HEK293T (cell line): Measurements from ENCODE around the gene ALKBH3.

Source experiments
- BHLHE40 ChIP-seq: fragments of 450-650 bp; IDR thresholded peaks from 2 replicates; pipeline ENCODE4 v1.6.1; 2016; ENCODE audit warnings: mild to moderate bottlenecking, moderate library complexity, borderline replicate concordance
- CTBP1 ChIP-seq: fragments of 450-650 bp; IDR thresholded peaks from 2 replicates; pipeline ENCODE4 v1.6.1; 2016; ENCODE audit warnings: borderline replicate concordance
- ELF4 ChIP-seq: fragments of 450-650 bp; IDR thresholded peaks from 2 replicates; pipeline ENCODE4 v1.6.1; 2017; ENCODE audit warnings: antibody characterized with exemption
- FOXA1 ChIP-seq: fragments of 450-650 bp; IDR thresholded peaks from 2 replicates; pipeline ENCODE4 v1.6.1; 2016; ENCODE audit warnings: mild to moderate bottlenecking
- FOXK2 ChIP-seq: fragments of 450-650 bp; IDR thresholded peaks from 2 replicates; pipeline ENCODE4 v1.6.1; 2016; ENCODE audit warnings: mild to moderate bottlenecking
- FOXM1 ChIP-seq: fragments of 450-650 bp; IDR thresholded peaks from 2 replicates; pipeline ENCODE4 v1.6.1; 2017; ENCODE audit warnings: mild to moderate bottlenecking, borderline replicate concordance
- L3MBTL2 ChIP-seq: fragments of 450-650 bp; conservative IDR thresholded peaks from 2 replicates; pipeline ENCODE4 v1.6.1; 2016; ENCODE audit warnings: mild to moderate bottlenecking
- LEF1 ChIP-seq: fragments of 450-650 bp; IDR thresholded peaks from 2 replicates; pipeline ENCODE4 v1.6.1; 2017; ENCODE audit warnings: mild to moderate bottlenecking, borderline replicate concordance
- NFRKB ChIP-seq: fragments of 450-650 bp; IDR thresholded peaks from 2 replicates; pipeline ENCODE4 v1.6.1; 2016; ENCODE audit warnings: mild to moderate bottlenecking, moderate library complexity
- SP1 ChIP-seq: fragments of 450-650 bp; IDR thresholded peaks from 2 replicates; pipeline ENCODE4 v1.6.1; 2017
- SUZ12 ChIP-seq: fragments of 450-650 bp; IDR thresholded peaks from 2 replicates; pipeline ENCODE4 v1.6.1; 2016; ENCODE audit warnings: mild to moderate bottlenecking
- TARDBP ChIP-seq: fragments of 450-650 bp; IDR thresholded peaks from 2 replicates; pipeline ENCODE4 v1.6.1; 2016
- ZNF384 ChIP-seq: fragments of 450-650 bp; IDR thresholded peaks from 2 replicates; pipeline ENCODE4 v1.6.1; 2016
- TF ChIP-seq, protein P1 (sequence below): fragments of 450-650 bp; IDR thresholded peaks from 2 replicates; pipeline ENCODE4 v1.6.1; 2016

DNA sequence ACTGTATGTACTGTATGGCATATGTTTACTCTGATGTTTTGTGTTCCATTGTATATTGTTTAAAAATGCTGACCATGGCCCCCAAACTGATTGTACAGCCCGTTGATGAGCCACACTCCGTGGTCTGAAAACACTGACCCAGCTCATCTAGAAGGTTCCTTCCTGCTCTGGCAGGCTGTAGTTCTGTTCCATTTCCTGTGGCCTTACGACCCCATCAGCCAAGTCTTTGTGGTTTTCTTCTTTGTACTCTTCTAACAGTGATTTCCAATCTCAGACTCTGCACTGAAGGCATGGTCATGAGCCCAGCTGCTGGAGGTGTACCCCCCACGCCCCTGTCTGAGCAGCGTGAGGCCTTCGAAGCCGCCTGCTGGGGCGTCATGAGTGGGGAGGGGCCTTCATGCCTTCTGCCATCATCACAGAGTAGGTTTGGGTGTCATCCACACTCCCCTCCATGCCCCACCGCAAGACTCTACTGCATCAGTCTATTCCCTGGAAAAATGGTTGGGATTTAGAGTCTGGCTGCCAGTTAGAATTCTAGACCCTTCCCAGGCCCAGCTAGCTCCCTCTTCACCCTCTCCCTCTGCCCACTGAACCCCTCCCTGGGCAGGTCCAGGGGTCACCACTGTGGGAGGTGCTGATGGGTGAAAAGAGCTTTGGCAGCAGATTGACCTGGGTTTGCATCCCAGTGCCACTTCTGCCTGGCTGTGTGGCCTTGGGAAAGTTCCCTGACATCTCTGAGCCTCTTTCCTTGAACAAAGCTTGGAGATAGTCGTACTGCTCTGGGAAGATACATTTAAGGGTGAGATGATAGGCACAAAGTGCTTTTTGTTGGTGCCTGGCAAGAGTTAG lies 50.5 kb downstream of the ALKBH3 start:
- TF ChIP-seq CTBP1: no peak
- no peak for TF ChIP-seq BHLHE40
- TF ChIP-seq FOXK2: no peak
- no peak for TF ChIP-seq FOXM1
- TF ChIP-seq FOXA1: no peak
- no peak for TF ChIP-seq NFRKB
- no peak for TF ChIP-seq ELF4
- TF ChIP-seq SP1: no peak
- TF ChIP-seq LEF1: no peak
- TF ChIP-seq, protein P1, sequence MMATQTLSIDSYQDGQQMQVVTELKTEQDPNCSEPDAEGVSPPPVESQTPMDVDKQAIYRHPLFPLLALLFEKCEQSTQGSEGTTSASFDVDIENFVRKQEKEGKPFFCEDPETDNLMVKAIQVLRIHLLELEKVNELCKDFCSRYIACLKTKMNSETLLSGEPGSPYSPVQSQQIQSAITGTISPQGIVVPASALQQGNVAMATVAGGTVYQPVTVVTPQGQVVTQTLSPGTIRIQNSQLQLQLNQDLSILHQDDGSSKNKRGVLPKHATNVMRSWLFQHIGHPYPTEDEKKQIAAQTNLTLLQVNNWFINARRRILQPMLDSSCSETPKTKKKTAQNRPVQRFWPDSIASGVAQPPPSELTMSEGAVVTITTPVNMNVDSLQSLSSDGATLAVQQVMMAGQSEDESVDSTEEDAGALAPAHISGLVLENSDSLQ: no peak
- no peak for TF ChIP-seq ZNF384
- TF ChIP-seq L3MBTL2: no peak
- TF ChIP-seq TARDBP: no peak
- no peak for TF ChIP-seq SUZ12
